ENCODE measurements around the gene ZNF439. TPM values are rescaled to one million over a fixed set of nuclear protein-coding genes. Genes with fewer than 3 reads are reported as not detected.
"Not testable (repeated sequence)": the region's sequence is repeated elsewhere in the genome, so short reads cannot be mapped to it uniquely, and the experiment has no call there.

Gene ZNF439
- 0.20 TPM in 1 of 2 replicates, not detected in the other for total RNA-seq (2014; rRNA removed; shearing (Covaris generic))

DNA sequence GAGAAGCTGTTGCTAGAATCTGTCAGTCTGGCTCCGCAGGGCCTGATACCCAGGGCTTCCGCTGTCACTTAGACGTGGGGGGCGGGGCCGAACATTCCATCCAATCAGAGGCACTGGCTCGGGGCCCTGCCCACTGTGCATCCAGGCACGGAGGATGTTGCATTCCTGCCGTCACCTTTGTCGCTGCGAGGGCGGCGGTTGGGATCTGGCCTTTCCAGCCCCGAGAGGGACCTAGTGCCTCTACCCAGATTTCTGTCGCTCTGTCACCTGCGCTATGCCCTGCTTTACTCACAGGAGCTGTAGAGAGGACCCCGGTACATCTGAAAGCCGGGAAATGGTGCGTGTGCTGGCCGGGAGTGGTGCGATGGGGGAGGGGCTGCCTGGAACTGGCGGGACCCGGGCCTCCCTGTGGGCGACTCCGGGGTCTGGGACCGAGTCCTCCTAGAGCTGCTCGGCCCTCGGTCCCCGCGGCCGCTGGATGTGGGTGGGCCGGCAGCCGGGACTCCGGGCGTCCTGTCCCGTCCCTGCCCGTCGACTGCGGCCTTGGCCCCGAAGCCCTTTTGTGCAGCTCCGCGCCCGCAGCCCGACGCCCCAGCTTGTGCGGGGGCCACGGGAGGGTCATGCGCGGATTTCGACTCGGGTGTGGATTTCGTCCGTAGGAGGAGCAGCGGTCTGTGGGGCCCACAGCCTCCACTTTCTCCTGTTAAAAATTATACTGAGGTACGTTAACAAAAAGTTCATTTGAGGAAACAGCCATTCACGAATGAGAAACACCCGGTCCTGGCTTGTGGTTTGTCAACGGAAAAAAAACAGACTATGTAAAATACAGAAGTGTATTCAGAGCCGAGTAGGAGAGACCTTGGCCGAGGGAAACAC lies at the start of gene ZNF439:
Gene ZNF439 (plus strand): TSS at position 133 of the 876 bp plus-strand sequence. CDS start 142 bp downstream, at position 275.
- in situ Hi-C loops (cut with HindIII; ENCODE audit: low sequenced_read_pairs) = no loop called here
- peak; percentile 96 for DNase-seq (ENCODE audit: low spot score)

DNA sequence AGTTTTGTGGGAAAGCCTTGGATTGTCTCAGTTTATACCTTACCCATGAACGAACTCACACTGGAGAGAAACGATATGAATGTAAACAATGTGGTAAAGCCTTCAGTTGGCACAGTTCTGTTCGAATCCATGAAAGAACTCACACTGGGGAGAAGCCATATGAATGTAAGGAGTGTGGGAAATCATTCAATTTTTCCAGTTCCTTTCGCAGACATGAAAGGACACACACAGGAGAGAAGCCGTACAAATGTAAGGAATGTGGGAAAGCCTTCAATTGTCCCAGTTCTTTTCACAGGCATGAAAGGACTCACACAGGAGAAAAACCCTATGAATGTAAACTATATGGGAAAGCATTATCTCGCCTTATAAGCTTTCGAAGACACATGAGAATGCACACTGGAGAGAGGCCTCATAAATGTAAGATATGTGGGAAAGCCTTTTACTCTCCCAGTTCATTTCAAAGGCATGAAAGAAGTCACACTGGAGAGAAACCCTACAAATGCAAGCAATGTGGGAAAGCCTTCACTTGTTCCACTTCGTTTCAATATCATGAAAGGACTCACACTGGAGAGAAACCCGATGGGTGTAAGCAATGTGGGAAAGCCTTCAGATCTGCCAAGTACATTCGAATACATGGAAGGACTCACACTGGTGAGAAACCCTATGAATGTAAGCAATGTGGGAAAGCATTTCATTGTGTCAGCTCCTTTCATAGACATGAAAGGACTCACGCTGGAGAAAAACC lies 42.0 kb upstream of the ZNF439 start:
- DNase-seq (ENCODE audit: low spot score) = no peak
- in situ Hi-C loops (cut with HindIII; ENCODE audit: low sequenced_read_pairs) = no loop called here

DNA sequence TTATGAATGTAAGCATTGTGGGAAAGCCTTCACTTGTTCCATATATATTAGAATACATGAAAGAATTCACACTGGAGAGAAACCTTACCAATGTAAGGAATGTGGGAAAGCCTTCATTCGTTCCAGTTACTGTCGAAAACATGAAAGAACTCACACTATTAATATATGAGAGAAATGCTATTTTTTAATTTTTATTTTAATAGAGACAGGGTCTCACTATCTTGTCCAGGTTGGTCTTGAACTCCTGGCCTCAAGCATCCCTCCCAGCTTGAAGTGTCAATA lies 41.5 kb upstream of the ZNF439 start:
- in situ Hi-C loops (cut with HindIII; ENCODE audit: low sequenced_read_pairs) = no loop called here
- DNase-seq (ENCODE audit: low spot score) = no peak

GRCh38 chr19:11813703-11814028 lies 34.9 kb upstream of the ZNF439 start:
- DNase-seq (ENCODE audit: low spot score) = no peak
- in situ Hi-C loops (cut with HindIII; ENCODE audit: low sequenced_read_pairs) = no loop called here

DNA sequence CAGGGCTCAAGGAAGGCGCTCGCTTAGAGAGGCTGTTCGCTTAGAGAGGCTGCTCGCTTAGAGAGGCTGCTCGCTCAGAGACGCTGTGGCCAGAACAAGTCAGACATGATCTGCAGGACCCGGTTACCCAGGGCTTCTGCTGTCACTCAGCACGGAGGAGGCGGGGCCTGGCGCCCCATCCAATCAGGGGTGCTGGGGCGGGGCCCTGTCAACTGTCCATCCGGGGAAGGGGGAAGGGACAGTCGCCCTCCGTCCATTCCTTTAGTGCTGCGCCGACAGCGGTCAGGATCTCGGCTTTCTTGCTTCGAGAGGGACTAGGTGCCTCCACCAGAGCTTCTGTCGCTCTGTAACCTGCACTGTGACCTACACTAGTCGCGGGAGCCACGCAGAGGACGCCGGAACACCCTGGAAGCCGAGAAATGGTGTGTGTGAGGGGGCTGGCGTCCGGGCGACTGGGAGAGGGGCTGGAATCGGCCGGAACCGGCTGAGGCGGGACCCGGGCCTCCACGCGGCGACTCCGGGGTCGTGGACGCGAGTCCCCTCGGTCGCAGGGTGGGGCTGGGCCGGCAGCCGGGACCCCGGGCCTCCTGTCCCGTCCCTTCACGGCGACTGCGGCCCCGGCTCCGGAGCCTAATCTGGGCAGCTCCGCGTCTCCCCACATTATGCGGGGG lies 34.4 kb upstream of the ZNF439 start, which contains the start of gene ZNF440:
Gene ZNF440 (plus strand): TSS at position 245 of the 671 bp plus-strand sequence. CDS start 175 bp downstream, at position 420.
- in situ Hi-C loops (cut with HindIII; ENCODE audit: low sequenced_read_pairs) = no loop called here
- DNase-seq (ENCODE audit: low spot score) = peak; percentile 99

DNA sequence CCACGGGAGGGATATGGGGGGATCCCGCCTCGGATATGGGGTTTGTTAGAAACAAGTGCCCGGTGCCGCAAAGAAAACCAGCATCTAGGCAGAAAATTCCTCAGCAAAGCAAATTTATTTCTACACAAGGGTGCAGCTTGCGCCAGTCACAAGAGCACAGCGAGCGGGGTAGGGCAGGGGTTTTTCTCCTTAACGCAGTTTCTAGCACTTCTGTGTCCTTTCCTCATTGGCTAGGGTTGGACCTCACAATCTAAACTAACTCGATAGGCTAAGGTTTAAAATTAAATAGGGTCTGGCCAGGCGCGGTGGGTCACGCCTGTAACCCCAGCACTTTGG lies 33.9 kb upstream of the ZNF439 start:
- peak; percentile 38 for DNase-seq (ENCODE audit: low spot score)
- in situ Hi-C loops (cut with HindIII; ENCODE audit: low sequenced_read_pairs) = no loop called here

- no peak for DNase-seq (ENCODE audit: low spot score)
- in situ Hi-C loops (cut with HindIII; ENCODE audit: low sequenced_read_pairs) = no loop called here
These were observed 26.9 kb upstream of the ZNF439 start for GRCh38 chr19:11821474-11822109.

DNA sequence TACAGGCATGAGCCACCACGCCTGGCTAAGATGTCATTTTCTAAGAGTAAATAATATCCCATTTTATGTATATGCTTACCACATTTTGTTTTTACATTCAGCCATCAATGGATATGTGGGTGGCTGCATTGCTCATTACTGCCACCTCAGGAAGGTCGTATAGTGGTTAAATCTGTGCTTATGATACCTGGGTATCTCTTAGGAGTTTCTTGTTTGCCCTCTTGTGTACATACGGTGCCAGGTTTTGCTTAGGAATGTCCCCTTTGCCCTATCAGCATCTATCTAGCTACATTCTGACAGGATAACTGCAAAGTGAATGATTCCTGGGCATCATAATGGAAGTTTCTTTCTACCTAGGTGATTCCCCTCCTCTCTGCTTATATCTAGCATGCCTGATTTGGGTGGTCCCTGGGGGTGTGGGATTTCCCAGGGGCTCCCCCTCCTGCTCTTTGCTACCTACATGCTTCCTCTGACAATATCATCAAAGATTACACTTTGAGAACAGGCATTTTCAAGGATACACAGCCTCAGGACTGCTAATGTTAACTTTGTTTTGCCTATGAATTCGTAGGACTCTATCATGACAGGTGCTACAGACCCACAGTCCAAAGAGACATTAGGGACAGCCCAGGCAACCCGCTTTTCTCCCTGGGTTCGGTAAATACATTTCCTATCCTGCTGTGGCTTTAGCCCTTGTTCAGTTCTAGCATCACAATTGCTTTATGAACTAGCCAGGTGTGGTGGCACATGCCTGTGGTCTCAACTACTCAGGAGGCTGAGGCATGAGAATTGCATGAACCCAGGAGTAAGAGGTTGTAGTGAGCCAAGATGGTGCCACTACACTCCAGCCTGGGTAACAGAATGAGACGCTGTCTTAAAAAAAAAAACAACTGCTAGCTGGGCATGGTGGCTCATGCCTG lies 19.3 kb upstream of the ZNF439 start:
- in situ Hi-C loops (cut with HindIII; ENCODE audit: low sequenced_read_pairs) = not testable (repeated sequence)

DNA sequence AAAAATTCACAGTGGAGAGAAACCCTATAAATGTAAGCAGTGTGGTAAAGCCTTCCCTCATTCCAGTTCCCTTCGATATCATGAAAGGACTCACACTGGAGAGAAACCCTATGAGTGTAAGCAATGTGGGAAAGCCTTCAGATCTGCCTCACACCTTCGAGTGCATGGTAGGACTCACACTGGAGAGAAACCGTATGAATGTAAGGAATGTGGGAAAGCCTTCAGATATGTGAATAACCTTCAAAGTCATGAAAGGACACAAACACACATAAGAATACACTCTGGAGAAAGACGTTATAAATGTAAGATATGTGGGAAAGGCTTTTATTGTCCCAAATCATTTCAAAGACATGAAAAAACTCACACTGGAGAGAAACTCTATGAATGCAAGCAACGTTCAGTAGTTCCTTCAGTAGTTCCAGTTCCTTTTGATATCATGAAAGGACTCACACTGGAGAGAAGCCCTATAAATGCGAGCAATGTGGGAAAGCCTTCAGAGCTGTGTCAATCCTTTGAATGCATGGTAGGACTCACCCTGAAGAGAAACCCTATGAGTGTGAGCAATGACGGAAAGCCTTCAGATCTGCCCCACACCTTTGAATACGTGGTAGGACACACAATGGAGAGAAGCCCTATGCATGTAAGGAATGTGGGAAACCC lies 16.1 kb upstream of the ZNF439 start:
- in situ Hi-C loops (cut with HindIII; ENCODE audit: low sequenced_read_pairs) = no loop called here
- DNase-seq (ENCODE audit: low spot score) = no peak

More for the DNA sequence above, 19.3 kb upstream of the ZNF439 start:
- DNase-seq (ENCODE audit: low spot score) = not testable (repeated sequence)

- no peak for DNase-seq (ENCODE audit: low spot score)
- in situ Hi-C loops (cut with HindIII; ENCODE audit: low sequenced_read_pairs) = no loop called here
These were observed 15.0 kb upstream of the ZNF439 start for GRCh38 chr19:11833541-11833940.

GRCh38 chr19:11835626-11836066 lies 12.9 kb upstream of the ZNF439 start:
- DNase-seq (ENCODE audit: low spot score); in situ Hi-C loops (cut with HindIII; ENCODE audit: low sequenced_read_pairs): not testable (repeated sequence)

DNA sequence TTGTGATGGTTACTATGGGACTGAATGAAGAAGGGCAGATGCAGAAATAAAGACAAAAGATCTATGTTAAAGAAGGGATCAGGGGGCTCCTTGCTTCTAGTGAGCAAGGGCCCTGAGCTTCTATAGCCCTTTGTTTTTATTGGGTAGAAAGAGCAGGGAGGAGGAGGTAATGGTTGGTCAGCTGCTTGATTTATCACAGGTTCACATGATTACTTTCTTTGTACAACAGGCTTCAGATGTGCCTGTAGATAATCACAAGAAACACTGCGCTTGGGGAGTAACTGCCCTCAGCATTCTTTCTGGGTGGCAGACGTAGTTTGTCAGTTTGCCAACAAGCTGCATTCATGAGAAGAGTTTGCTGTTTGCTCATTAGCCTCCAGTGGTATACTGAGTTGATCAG lies 4.8 kb upstream of the ZNF439 start:
- DNase-seq (ENCODE audit: low spot score) = no peak
- in situ Hi-C loops (cut with HindIII; ENCODE audit: low sequenced_read_pairs) = no loop called here

- peak; percentile 7 for DNase-seq (ENCODE audit: low spot score)
- in situ Hi-C loops (cut with HindIII; ENCODE audit: low sequenced_read_pairs) = not testable (repeated sequence)
These were observed 911 bp upstream of the ZNF439 start for GRCh38 chr19:11847615-11848014.

DNA sequence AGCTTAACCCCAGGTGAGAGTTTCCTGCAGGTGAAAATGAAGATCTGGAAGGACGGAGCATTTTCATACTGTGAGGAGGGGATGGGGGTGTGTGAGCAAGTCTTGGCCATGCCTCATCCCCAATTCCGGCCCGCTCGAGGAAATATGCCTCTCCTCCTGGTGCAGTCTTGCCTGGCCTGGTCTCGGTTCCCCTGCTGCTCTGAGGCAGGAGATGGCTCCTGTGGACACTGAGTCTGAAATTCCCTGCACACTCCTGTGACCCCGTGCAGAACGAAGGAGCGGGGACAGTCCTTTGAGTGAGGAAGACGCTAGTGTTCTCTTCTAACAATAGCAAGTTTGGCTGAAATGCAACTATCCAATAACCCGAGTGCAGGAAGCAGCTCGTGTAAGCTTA lies 329 bp upstream of the ZNF439 start:
- in situ Hi-C loops (cut with HindIII; ENCODE audit: low sequenced_read_pairs) = no loop called here
- DNase-seq (ENCODE audit: low spot score) = no peak

GRCh38 chr19:11850289-11850688 lies 1.8 kb downstream of the ZNF439 start:
- DNase-seq (ENCODE audit: low spot score); in situ Hi-C loops (cut with HindIII; ENCODE audit: low sequenced_read_pairs): not testable (repeated sequence)

DNA sequence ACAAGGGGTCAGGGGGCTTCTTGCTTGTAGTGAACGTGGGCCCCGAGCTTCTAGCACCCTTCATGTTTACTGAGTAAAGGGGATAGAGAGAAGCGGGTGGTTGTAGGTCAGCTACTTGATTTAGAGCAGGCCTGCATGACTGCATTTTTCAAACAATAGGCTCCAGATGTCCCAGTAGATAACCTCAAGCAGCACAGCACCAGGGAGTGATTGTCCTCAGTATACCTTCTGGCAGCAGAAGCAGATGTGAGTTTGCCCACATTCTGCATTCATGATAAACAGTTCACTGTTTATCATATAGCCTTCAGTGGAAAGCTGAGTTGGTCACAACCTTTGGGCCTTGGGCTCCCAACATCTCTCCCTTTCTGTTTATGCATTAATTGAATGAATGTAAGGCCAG lies 4.8 kb downstream of the ZNF439 start:
- in situ Hi-C loops (cut with HindIII; ENCODE audit: low sequenced_read_pairs) = no loop called here
- DNase-seq (ENCODE audit: low spot score) = no peak

- in situ Hi-C loops (cut with HindIII; ENCODE audit: low sequenced_read_pairs) = no loop called here
- no peak for DNase-seq (ENCODE audit: low spot score)
These were observed 8.2 kb downstream of the ZNF439 start for GRCh38 chr19:11856596-11857250.

DNA sequence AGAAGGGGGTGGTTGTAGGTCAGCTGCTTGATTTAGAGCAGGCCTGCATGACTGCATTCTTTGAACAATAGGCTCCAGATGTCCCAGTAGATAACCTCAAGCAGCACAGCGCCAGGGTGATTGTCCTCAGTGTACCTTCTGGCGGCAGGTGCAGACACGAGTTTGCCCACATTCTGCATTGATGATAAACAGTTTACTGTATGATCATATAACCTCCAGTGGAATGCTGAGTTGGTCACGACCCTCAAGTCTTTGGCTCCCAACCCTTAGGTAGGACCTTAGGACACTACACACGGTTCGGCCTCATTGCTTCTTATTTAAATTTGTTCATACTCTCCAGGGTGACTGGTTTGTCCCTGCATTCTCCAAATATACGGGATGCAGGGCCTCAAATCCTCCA lies 12.2 kb downstream of the ZNF439 start:
- DNase-seq (ENCODE audit: low spot score) = no peak

More for the DNA sequence above, 12.2 kb downstream of the ZNF439 start:
- in situ Hi-C loops (cut with HindIII; ENCODE audit: low sequenced_read_pairs) = no loop called here

All from G401 (cell line).